Measurements from ENCODE around the gene PLEKHA3. TPM values are rescaled to one million over a fixed set of nuclear protein-coding genes. Genes with fewer than 3 reads are reported as not detected.

Gene PLEKHA3
- total RNA-seq, 2 donors from 2014 or later = 19.3 to 26.1 TPM

GRCh38 chr2:178479758-178480226 lies 465 bp upstream of the PLEKHA3 start:
- no peak for TF ChIP-seq CTCF (IDR thresholded peaks at IDR 0.05)
- Histone ChIP-seq H3K27me3 (no peaks in the 10 kb centered on the region), H3K9me3 (no peaks in the 10 kb centered on the region), H3K9ac (ENCODE audit: low read depth in 2 of 2, low read length in 2 of 2) (peak overlapping the region; percentile 70 to 98), H3K27ac (peak overlapping the region; percentile 97), H3K4me1 (peaks cover 16% of the 10 kb centered on the region), H3K36me3 (no peaks in the 10 kb centered on the region), H3K4me3 (peak overlapping the region; percentile 78)
- no peak for DNase-seq
- intact Hi-C loops (cut with DNase I) = no loop called here

GRCh38 chr2:178482437-178482836 lies 2.2 kb downstream of the PLEKHA3 start:
- H3K4me3 ChIP-seq = no peak overlapping the region
- DNase-seq = no peak
- intact Hi-C loops (cut with DNase I) = no loop called here

GRCh38 chr2:178484245-178485041 lies 4.2 kb downstream of the PLEKHA3 start:
- Histone ChIP-seq H3K9ac (ENCODE audit: low read depth in 2 of 2, low read length in 2 of 2) (no peak overlapping the region), H3K4me1 (peaks cover 12% of the 10 kb centered on the region), H3K4me3 (no peak overlapping the region), H3K9me3 (no peaks in the 10 kb centered on the region), H3K27me3 (no peaks in the 10 kb centered on the region), H3K27ac (no peak overlapping the region), H3K36me3 (no peaks in the 10 kb centered on the region)
- no peak for TF ChIP-seq CTCF (IDR thresholded peaks at IDR 0.05)
- peak; percentile 33 for DNase-seq
- intact Hi-C loops (cut with DNase I) = loop anchor here (5.0 kb wide), 1 partner anchor 38 kb away; no protein-coding TSS in a partner anchor

More at GRCh38 chr2:178482437-178482836, 2.2 kb downstream of the PLEKHA3 start:
- no peaks in the 10 kb centered on the region for H3K36me3 ChIP-seq
- peaks cover 16% of the 10 kb centered on the region for H3K4me1 ChIP-seq
- H3K9me3 ChIP-seq = no peaks in the 10 kb centered on the region
- H3K27ac ChIP-seq = no peak overlapping the region
- H3K9ac ChIP-seq (ENCODE audit: low read depth in 2 of 2, low read length in 2 of 2) = no peak overlapping the region
- TF ChIP-seq CTCF (IDR thresholded peaks at IDR 0.05) = no peak
- H3K27me3 ChIP-seq = no peaks in the 10 kb centered on the region

- intact Hi-C loops (cut with DNase I) = loop anchor here (5.0 kb wide), 1 partner anchor 37 kb away; no protein-coding TSS in a partner anchor
- no peaks in the 10 kb centered on the region for H3K36me3 ChIP-seq
- H3K9me3 ChIP-seq = no peaks in the 10 kb centered on the region
- H3K9ac ChIP-seq (ENCODE audit: low read depth in 2 of 2, low read length in 2 of 2) = no peak overlapping the region
- H3K27me3 ChIP-seq = no peaks in the 10 kb centered on the region
- no peak for DNase-seq
- no peak overlapping the region for H3K4me3 ChIP-seq
- no peak for TF ChIP-seq CTCF (IDR thresholded peaks at IDR 0.05)
- H3K27ac ChIP-seq = no peak overlapping the region
- peaks cover 11% of the 10 kb centered on the region for H3K4me1 ChIP-seq
Measured at GRCh38 chr2:178485356-178485755, 5.1 kb downstream of the PLEKHA3 start.

GRCh38 chr2:178491612-178492011 lies 11.4 kb downstream of the PLEKHA3 start:
- Histone ChIP-seq H3K9me3 (no peaks in the 10 kb centered on the region), H3K4me3 (no peak overlapping the region), H3K4me1 (no peaks in the 10 kb centered on the region), H3K36me3 (no peaks in the 10 kb centered on the region), H3K9ac (ENCODE audit: low read depth in 2 of 2, low read length in 2 of 2) (no peak overlapping the region), H3K27ac (no peak overlapping the region), H3K27me3 (no peaks in the 10 kb centered on the region)
- no peak for DNase-seq
- no peak for TF ChIP-seq CTCF (IDR thresholded peaks at IDR 0.05)
- intact Hi-C loops (cut with DNase I) = no loop called here
